ENCODE measurements around the gene MTA1.

MTA1 gene

DNA sequence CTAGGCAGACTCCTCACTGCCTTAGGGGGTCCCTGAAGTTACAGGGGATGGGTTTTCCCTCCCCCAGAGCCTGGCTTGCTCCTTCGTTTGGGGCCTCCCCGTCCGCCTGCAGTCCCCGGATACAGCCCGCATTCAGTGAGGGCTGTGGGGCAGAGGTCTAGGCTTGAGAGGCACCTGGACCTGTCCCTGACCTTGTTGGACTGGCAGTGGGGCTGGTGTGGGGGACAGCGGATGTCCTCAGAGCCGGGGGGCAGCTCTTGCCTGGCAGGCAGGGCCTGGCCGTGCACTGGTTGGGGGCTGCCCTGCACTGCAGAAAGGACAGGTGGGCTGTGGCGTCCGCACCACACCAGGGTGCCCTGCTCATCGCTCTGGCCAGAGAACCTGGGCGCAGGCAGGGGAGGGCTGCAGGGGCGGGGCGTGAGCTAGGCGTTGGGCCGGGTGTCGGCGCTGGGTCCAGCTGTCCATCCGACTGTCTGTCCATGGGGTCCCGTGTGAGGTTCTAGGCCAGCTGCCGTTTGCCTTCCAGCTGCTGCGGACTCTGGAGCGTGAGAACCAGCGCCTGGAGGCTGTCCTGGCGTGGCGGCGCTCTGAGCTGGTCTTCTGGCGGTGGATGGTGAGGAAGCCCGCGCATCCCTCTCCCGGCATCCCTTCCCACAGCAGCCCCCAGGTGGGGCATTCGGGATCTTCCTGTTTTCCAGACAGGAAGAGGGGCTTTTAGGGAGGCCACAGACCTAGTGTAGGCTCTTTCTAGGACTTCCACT, 77.4 kb downstream of the MTA1 start:
- DNase-seq = no peak
- TF ChIP-seq POLR2A (IDR thresholded peaks at IDR 0.05; ENCODE audit: low read length) (no peak), GATA1 (IDR thresholded peaks at IDR 0.05; ENCODE audit: low read depth, low read length) (no peak)

DNA sequence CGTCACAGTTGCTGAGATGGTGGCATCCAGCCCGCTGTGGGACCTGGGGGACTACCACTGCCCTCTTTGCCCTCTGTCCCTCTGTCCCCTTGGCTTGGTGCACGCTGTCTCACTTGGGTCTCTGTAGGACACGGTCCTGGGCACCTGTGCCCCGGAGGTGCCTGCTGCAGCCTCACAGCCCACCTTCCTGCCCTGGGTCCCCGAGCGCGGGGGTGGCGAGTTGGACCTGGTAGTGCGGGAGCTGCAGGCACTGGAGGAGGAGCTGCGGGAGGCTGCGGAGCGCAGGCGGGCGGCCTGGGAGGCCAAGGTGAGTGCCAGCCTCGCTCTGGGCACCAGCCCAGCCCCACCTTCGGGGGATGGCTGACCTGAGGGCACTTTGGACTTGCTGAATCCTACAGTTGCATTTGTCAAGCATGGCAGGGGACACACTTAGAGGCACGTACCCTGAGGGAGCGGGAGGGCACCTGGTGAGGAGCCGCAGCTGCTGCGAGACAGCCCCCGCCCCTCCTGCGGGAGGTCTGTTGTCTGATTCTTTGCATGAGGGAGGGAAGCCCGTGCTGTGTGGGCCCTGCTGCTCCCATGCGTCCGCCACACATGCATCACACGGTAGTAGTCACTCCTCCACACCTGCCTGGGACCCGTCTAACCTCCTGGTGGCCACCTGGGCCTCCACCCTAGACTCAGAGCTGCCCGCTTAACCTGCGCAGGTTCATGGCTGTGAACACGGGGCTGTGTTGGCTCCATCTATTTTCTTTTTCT, 78.2 kb downstream of the MTA1 start:
- no peak for DNase-seq
- TF ChIP-seq GATA1 (IDR thresholded peaks at IDR 0.05; ENCODE audit: low read depth, low read length) = no peak
- TF ChIP-seq POLR2A (IDR thresholded peaks at IDR 0.05; ENCODE audit: low read length) = no peak

DNA sequence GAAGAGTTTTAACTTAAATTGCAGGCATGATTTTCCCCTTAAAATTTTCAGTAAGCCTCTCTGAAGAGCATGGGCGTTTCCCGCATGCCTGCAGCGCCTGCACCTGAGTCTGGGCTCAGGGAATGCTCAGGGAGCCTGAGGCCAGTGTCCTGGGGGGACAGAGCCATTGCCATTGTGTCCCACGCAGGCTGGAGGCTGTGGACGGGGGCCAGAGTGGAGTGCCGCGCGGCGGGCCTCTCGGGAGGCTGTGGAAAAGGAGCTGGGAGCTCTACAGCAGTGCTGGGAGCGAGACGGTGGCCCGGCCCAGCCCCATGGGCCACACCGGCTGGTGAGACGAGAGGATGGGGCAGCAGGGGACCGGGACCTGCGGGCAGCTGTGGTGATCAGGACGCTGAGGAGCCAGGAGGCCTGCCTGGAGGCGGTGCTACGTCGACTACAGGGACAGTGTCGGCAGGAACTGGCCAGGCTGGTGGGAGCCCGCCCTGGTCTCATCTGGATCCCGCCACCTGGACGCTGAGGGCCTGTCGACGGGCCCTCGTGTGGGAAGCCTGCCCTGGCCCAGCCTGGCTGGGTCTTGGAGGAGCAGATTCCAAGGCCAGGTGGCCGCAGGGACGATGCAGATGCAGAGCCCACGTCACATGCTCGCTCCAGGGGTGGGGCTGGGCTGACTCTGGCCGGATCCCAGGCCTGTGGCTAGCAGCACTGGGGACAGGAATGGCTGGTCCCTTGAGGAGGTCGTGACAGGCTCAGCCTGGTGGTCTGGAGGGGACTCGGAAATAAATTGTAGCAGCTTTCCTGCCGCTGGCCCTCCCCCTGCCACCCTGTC, 79.0 kb downstream of the MTA1 start:
- no peak for TF ChIP-seq POLR2A (IDR thresholded peaks at IDR 0.05; ENCODE audit: low read length)
- TF ChIP-seq GATA1 (IDR thresholded peaks at IDR 0.05; ENCODE audit: low read depth, low read length) = no peak
- no peak for DNase-seq

DNA sequence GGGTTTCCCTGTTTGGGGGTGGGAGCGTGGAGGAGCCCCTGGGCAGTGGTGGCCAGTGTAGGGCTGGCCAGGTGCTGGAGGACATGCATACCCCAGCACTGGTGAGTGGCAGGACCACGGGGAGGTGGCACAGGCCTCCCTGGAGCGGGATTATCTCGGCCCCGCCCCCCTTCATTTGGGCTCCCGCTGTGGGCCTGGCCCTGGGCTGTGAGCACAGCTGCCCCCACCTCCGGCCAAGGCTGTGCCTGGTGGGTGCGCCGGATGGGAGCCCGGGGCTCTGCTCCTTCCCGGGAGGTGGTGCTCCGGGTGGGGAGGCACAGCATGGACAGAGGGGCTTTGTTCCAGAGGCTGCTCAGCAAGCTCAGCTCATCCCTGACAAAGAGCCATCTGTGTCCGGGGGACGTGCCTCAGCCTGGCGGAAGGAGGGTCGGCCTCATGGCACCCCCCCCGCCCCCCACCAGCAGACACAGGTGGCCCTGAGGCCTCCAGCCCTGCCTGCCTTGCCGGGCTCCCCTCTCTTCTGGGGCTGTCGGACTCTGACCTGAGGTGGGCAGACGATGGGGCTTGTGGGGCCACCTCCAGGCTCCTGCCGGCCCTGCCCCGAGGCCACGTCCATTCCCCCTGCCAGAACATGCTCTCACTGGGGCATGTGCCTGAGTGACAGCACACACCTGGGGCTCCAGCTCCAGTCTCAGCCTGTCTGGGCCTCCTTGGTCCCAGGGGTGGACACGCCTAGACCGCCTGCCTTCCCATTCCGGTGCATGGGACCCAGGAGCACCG, 79.8 kb downstream of the MTA1 start:
- no peak for DNase-seq
- TF ChIP-seq GATA1 (IDR thresholded peaks at IDR 0.05; ENCODE audit: low read depth, low read length) (no peak), POLR2A (IDR thresholded peaks at IDR 0.05; ENCODE audit: low read length) (no peak)

DNA sequence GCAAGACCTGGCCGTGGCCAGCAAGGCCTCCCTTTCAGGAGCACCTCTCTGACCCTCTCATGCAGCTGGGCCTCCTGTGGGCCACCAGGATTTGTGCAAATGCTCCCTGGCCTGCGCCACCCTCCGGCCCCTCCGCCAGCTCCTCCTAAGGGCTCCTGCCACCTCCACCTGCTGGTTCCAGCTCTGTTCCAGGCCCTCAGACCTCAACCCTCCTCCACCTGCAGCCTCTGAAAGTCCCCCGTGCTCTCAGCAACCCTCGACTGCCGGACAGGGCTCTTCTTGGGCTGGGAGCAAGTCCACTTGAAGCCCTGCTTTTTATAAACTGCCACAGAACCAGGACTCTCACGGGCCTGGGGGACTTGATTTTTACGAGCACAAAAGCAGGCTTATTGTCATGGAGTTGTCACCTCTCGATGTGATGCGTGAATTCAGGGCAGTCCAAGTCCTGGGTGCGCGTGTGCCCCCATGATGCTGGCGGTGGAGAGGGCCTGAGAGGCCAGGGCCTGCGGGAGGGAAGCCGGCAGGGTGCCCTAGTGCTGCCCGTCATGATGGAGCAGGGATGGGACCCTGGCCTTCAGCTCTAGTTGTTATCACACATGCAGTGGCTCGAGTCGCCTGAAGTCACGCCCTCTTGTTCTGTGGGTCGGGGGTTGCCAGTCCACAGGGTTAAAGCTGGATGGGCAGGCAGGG, 80.6 kb downstream of the MTA1 start:
- no peak for DNase-seq
- TF ChIP-seq GATA1 (IDR thresholded peaks at IDR 0.05; ENCODE audit: low read depth, low read length) = no peak
- TF ChIP-seq POLR2A (IDR thresholded peaks at IDR 0.05; ENCODE audit: low read length) = no peak

DNA sequence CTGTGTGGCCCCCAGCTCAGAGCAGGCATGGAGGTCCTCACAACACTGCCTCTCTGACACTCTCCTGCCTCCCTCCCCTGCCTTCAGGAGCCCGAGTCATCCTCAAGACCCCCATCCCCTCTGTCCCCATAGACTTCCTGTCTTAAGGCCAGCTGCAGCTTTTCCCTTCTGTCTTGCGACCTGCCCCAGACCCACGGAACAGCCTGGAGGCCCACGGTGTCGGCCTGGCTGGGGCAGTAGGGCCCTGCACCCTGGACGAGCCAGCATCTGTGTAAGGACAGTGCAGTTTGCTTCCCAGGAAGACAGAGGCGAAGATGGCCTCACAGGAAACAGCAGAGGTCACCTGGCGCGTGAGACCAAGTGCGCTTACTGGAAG, 81.1 kb downstream of the MTA1 start:
- DNase-seq = no peak
- TF ChIP-seq POLR2A (IDR thresholded peaks at IDR 0.05; ENCODE audit: low read length) (no peak), GATA1 (IDR thresholded peaks at IDR 0.05; ENCODE audit: low read depth, low read length) (no peak)

DNA sequence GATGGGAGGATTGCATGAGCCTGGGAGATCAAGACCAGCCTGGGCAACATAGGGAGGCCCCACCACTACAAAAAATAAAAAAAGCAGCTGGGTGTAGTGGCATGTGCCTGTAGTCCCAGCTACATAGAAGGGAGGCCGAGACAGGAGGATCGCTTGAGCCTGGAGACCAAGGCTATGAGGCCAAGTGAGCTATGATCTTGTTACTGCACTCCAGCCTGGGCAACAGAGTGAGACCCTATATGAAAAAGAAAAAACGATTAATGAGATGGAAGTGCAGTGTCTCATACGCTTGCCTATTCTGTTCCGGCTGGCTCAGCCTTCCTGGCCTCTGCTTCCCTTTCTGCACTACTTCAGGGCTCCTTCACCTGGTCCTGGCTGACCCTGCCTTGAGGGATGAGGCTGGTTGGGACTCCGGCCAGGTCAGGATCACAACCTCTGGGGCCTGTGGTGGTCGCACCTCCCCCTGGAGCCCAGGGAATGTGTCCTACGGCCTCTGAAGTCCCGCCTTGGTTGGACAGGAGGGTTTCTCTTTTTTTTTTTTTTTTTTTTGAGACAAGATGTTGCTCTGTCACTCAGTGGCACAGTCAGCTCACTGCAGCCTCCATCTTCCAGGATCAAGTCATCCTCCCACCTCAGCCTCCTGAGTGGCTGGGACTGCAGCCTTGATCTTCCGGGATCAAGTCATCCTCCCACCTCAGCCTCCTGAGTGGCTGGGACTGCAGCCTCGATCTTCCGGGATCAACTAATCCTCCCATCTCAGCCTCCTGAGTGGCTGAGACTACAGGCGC, 82.1 kb downstream of the MTA1 start:
- TF ChIP-seq POLR2A (IDR thresholded peaks at IDR 0.05; ENCODE audit: low read length) (no peak), GATA1 (IDR thresholded peaks at IDR 0.05; ENCODE audit: low read depth, low read length) (no peak)
- DNase-seq = no peak

DNA sequence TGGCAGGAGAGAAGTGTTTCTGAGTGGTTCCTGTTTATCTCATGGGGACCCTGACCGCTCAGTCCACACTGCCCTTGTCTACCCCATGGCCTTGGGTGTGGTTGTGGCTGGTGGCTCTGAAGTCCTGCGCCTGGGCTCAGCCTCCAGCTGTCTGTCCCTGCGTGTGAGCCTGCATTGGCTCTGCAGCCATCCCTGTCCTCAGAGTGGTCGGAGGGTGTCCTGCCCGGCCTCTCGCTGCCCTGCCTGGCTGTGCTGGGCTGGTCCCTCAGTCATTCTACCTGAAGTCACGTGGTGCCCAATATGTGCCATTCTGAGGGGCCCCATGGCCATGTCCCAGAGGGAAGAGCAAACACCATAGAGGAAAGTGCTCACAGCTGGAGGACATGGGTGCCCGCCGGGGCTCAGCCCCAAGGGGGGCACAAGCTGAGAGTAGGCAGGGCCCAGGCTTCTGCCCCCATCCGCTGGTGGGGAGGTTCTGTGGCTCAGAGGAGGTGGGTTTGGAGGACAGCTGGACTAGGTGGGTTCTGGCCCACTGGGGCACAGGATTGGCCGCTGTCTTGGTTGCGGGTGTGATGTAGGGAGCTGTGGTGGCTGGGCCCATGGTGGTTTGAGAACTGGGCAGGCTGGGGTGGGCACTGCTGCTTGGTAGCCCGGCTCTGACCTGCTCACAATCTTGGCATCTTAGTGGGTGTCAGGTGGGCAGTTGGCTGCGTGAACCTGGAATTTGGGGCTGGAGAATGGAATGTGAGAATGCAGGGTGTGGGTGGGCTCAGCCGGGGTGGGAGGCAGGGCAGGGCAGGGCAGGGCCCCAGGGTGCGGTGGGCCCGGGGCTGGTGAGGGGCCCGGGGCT, 83.0 kb downstream of the MTA1 start:
- DNase-seq = no peak
- TF ChIP-seq POLR2A (IDR thresholded peaks at IDR 0.05; ENCODE audit: low read length) = no peak

DNA sequence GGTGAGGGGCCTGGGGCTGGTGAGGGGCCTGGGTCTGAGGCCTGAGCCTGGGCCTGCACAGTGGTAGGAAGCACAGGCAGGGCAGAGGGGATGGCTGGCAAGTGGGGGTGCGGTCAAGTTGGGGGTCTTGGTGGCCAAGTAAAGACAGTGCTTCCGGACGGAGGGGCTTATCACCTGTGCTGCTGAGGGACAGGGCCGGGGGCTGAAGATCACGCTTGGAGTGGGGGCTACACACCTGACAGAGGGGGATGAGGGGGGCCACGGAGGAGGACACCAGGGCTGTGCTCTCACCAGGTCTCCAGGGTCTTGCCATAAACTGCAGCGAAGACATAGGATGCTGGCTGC, 83.6 kb downstream of the MTA1 start:
- TF ChIP-seq GATA1 (IDR thresholded peaks at IDR 0.05; ENCODE audit: low read depth, low read length) = no peak
- no peak for TF ChIP-seq POLR2A (IDR thresholded peaks at IDR 0.05; ENCODE audit: low read length)
- no peak for DNase-seq

DNA sequence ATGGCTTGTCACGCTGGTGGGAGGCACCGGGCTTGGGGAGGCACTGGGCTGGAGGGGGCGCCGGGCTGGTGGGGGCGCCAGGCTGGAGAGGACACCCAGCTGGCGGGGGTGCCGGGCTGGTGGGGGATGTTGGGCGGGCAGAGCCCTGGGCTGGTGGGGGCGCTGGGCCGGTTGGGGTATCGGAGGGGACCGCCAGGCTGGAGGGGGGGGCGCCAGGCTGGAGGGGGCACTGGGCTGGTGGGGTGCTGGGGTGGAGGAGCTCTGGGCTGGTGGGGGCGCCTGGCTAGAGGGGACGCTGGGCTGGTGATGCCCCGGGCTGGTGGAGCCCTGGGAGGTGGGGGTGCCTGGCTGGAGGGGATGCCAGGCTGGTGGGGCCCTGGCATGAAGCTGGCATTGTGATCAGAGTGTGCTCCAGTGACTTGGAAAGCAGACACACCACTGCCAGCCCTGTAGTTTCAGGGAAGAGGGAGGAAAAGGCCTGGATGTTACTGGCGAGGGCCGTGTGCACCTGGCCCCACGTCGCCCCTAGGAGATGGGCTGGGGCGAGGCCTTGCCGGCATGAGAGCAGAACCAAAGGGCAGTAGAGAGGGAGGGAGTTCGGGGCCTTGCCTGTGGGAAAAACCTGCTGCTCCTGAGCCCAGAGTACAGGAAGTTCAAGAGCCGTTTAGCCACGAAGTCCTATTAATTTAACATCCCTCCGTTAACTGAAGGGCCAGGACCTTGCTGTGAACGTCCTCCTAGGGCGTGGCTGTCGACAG, 84.5 kb downstream of the MTA1 start:
- DNase-seq = no peak
- TF ChIP-seq GATA1 (IDR thresholded peaks at IDR 0.05; ENCODE audit: low read depth, low read length) (no peak), POLR2A (IDR thresholded peaks at IDR 0.05; ENCODE audit: low read length) (no peak)

DNA sequence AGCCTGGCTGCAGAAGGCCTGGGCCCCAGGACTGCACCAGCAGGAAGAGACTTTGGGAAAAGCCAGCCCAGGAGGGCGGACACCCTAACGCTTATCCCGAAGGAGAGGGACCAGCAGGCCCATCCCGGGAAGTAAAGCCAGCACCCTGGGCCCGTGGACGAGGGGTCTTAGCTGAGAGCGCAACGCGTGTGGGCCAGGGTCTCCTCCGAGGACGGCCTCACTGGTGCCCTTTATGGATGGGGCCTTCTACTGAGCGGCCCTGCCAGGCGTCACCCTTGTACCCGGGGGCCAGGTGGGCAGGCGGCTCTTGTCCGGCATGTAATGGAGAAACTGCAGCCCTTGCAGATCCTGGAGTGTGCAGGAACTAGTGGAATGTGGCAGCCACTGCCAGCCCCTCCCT, 85.5 kb downstream of the MTA1 start:
- no peak for TF ChIP-seq POLR2A (IDR thresholded peaks at IDR 0.05; ENCODE audit: low read length)
- no peak for TF ChIP-seq GATA1 (IDR thresholded peaks at IDR 0.05; ENCODE audit: low read depth, low read length)
- no peak for DNase-seq
